Cardiac fibroblast (primary cell): ENCODE data around the gene EIF4G1.

Source experiments
- DNase-seq, 2 donors: peaks; one replicate each; pipeline versions ENCODE4 v3.0.0 to v3.0.0-alpha.2; 2010; ENCODE audit warnings: low read depth in 2 of 2
- H3K4me3 ChIP-seq, 2 donors: replicated peaks in 1 of 2; 1 replicate in 1 of 2; 2 replicates in 1 of 2; pipeline ENCODE4 v1.5.1; 2011; ENCODE audit warnings: low read depth in 2 of 2, low read length in 2 of 2, mild to moderate bottlenecking in 2 of 2, moderate library complexity in 1 of 2
- CTCF ChIP-seq: IDR thresholded peaks from one replicate; pipeline ENCODE4 v1.5.1; 2011; ENCODE audit warnings: low read depth, mild to moderate bottlenecking, low read length, inconsistent platforms

Gene EIF4G1

DNA sequence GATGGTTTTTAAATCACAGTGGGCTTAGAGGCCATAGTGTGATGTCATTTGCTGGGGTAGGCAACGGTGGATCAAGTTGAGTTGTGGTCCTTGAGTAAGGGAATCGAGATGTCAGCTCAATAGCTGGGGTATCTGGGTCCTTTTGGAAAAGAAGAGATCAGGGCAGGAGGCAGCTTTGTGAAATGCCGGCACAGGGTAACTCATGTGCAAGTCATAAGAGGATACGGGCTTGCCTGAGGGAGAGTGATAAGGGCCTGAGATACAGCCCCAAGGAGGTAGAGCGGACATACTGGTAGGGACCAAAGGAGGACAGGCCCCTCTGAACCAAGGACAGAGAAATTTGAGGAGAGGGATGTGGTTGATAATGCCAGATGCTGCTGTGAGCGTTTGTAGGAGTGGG is 18.8 kb downstream of the EIF4G1 start:
- H3K4me3 ChIP-seq: no peak overlapping the region
- no peak for TF ChIP-seq CTCF

DNA sequence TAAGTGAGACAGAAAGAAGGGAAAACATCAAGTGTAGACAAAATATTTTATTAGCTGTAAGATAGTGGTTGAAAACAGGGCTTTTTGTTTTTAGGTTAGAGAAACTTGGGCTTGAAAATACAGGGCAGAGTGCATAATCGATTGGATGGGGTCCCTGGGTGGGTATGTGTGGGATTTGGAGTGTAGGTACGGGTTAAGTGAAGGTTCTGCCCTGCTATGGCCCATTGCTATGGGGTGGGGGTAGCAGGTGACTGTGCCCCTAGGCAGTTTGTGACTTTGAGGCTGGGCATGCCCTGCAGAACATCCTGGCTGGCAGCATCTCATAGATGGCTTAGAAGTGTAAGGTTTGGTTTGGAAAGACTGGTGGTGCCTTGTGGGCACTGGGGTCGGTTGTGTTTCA is 19.3 kb downstream of the EIF4G1 start:
- no peak for DNase-seq
- no peak for TF ChIP-seq CTCF
- no peak overlapping the region for H3K4me3 ChIP-seq

More for the DNA sequence above, 18.8 kb downstream of the EIF4G1 start:
- DNase-seq: no peak

DNA sequence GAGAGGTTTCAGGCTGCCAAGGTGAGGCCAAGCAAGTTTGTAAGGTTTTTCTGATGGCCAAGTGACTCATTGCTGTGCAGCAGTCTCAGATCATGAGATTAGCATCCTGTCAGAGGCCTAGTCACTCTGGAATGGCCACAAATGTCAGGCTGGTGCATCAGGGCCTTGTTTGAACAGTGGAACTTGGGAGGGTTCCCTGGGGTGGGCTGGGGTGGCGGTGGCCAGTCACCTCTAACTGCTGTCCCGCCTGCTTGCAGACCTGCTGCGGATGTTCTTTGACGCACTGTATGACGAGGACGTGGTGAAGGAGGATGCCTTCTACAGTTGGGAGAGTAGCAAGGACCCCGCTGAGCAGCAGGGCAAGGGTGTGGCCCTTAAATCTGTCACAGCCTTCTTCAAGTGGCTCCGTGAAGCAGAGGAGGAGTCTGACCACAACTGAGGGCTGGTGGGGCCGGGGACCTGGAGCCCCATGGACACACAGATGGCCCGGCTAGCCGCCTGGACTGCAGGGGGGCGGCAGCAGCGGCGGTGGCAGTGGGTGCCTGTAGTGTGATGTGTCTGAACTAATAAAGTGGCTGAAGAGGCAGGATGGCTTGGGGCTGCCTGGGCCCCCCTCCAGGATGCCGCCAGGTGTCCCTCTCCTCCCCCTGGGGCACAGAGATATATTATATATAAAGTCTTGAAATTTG is 20.2 kb downstream of the EIF4G1 start:
- peak in 1 of 2 donors; percentile 72 for DNase-seq
- no peak for TF ChIP-seq CTCF
- H3K4me3 ChIP-seq: no peak overlapping the region

DNA sequence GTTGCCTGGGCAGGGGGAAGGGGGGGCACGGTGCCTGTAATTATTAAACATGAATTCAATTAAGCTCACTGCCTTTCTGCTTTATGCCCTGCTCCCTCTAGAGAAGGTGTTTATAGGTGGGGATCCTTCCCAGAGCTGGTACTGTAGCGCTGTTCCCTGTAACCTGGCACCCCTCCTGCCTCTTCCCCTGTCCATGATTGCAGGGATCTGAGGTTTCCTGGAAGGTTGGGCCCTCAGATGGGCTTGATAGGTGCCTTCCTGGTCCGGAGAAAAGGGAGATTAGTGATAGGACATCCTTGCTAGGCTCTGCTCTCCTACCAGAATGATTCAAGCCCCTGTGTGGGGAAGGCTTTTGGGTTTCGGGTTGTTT is 20.9 kb downstream of the EIF4G1 start:
- DNase-seq: no peak
- TF ChIP-seq CTCF: no peak
- H3K4me3 ChIP-seq: no peak overlapping the region

DNA sequence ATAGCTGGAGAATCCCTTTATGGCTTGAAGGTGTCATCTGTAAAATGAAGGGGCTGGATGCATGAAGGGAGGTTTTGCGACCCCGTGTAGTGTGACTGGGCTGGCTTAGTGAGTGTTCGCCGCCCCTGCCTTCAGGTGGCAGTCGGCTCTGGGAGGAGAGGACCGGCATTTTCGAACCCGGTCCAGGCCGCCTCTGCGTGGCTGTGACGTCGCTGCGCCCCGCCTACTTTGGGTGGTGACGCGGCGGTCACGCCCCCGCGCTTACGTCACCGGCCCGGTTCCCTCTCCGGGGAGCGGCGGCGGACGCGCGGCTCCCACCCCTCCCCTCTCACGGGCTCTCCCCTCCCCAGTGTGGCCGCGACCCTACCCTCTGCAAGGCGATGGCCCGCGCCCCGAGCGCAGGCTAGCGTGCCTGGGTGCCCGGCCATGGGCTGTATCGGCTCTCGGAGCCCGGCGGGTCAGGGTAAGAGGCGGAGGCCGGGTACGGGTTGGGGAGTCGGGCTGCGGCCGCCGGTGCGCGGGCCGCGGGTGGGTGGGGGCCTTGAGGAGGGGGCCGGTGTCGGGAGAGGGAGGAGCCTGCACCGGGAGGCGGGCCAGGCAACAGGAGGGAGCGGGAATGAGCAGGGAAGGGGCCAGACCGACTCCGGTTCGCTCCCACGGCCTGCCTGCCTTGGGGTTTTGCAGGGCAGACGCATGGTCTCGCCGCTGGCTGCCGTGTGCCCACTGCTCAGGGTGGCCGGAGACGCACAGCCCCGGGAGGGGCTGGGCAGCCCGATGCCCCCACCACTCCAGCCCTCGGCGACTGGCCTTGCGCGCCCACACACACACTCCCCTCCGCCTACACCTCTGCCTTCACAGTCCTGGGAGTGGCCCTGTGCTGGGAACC is 21.5 kb downstream of the EIF4G1 start:
- TF ChIP-seq CTCF: no peak
- peak overlapping the region; percentile 60 to 69 for H3K4me3 ChIP-seq
- peak; percentile 80 to 84 for DNase-seq

DNA sequence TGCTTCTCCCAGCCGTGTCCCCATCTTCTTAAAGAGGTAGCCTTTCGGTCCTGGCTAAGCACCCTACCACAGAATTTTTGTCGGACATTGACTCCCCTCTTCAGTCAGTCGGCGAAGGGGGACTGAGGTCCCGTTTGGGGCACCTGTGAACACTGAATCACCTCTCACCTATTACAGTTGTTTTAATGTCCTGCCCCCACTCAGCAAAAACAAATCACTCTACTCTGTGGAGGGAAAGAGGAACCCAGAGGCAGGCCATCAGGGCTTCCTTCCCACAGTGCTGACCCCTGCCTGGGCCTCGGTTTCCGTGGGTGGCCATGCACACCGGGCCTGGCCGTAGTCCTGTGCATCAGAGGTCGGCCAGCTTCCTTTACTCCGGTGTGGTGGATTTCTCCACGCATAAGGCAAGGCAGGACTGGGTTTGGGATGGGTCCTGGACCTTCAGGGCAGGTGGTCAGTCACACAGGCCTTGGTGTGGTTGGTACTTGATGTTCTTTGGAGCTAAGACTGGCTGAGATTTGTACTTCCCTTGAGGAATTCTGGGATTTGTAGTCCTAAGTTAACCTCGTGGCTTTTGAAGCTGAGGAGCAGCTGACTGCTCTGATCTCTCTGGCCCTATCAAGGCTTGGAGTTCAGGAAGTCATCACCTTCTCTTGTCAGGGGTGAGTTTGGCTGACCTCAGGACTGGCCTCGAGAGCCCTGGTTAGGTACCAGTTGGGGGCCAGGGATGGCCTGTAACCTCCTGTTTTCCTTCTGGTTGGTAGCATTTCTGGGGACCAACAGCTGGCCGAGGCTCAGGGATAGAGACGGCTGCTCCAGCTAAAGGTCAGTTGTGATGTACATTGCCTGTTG is 22.4 kb downstream of the EIF4G1 start:
- peak; percentile 72 to 80 for DNase-seq
- no peak for TF ChIP-seq CTCF
- peak overlapping the region; percentile 60 to 69 for H3K4me3 ChIP-seq
